Gastrocnemius medialis (tissue), 4 donors: ENCODE measurements around the gene ADAMTSL1.

Source experiments
- CTCF ChIP-seq, 5 experiments: fragments of 450-650 bp in 3 of 5; fragments of 200-600 bp in 2 of 5; sonication (generic) in 2 of 5; IDR thresholded peaks in 4 of 5; conservative IDR thresholded peaks in 1 of 5; 1 replicate in 4 of 5; 2 replicates in 1 of 5; pipeline ENCODE4 v1.5.1; 2016 to 2019; ENCODE audit warnings: antibody characterized with exemption in 5 of 5, mild to moderate bottlenecking in 3 of 5, moderate library complexity in 3 of 5
- POLR2A ChIP-seq, 2 donors: fragments of 450-650 bp; IDR thresholded peaks; one replicate each; pipeline ENCODE4 v1.6.1; 2017; ENCODE audit warnings: antibody characterized with exemption in 2 of 2, mild to moderate bottlenecking in 2 of 2, moderate library complexity in 2 of 2

GRCh38 chr9:18526685-18527084 is 52.7 kb downstream of the ADAMTSL1 start:
- TF ChIP-seq POLR2A (IDR thresholded peaks at IDR 0.05): no peak
- TF ChIP-seq CTCF (IDR thresholded peaks at IDR 0.05 in 4 of 5, conservative IDR thresholded peaks at IDR 0.05 in 1 of 5): no peak
